GM12875 (cell line): ENCODE results near the gene DTL.

ENCODE experiments used
- H3K4me3 ChIP-seq: one replicate; pipeline ENCODE4 v1.5.1; 2011; ENCODE audit warnings: low read depth, low read length, control low read depth
- CTCF ChIP-seq: IDR thresholded peaks from 2 replicates; pipeline ENCODE4 v1.5.1; 2011; ENCODE audit warnings: low read depth, mild to moderate bottlenecking, control low read depth, inconsistent platforms, low read length, moderate library complexity, borderline replicate concordance; ENCODE audit not compliant: insufficient read depth

The DTL gene

DNA sequence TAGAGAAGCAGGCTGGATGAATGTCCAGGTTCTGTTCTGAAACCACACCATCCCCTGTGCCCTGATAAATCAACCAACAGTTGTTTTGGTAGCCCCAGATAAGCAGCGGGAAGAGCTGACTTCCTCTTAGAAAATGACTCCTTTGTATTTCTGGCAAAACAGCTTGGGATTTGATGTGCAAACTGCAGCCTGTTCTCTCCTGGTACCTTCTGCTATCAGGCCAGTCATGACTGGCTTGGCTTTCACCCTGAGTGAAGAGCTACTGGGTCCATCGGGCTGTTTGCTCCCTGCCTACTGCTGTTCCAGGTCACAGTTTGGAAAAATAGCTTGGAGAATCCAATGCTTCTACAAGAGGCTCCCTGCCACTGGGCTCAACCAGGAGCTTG is 116.8 kb downstream of the DTL start:
- TF ChIP-seq CTCF: no peak
- H3K4me3 ChIP-seq: no peak overlapping the region

- H3K4me3 ChIP-seq: no peak overlapping the region
- no peak for TF ChIP-seq CTCF
Measured at GRCh38 chr1:212152869-212153268, 117.3 kb downstream of the DTL start.

GRCh38 chr1:212153635-212154034 is 118.1 kb downstream of the DTL start:
- no peak overlapping the region for H3K4me3 ChIP-seq
- TF ChIP-seq CTCF: no peak
